ENCODE results near the gene ABCG5. TPM values are rescaled to one million over a fixed set of nuclear protein-coding genes. Genes with fewer than 3 reads are reported as not detected.

Gene ABCG5
- not detected in 2 replicates for total RNA-seq

GRCh38 chr2:43838560-43839267 is at the start of gene ABCG5, which contains the start of gene ABCG8:
ABCG5 (minus strand) TSS chr2:43838839; CDS start chr2:43838679, 160 bp downstream.
ABCG8 (plus strand) TSS chr2:43838971; CDS start chr2:43839054, 83 bp downstream.

GRCh38 chr2:43773876-43774613 is 64.6 kb downstream of the ABCG5 start, which contains the start of gene DYNC2LI1:
DYNC2LI1 (plus strand) TSS chr2:43774039; CDS start chr2:43774139, 100 bp downstream.

Small RNA genes within 50 kb of the gene (small RNA-seq; reads per million reads assigned to genes)
- not detected for gene RN7SKP66

Other genes starting within 250 kb of the ABCG5 start
- 24.7 and 32.1 TPM in 2 replicates for gene THADA, start 242.8 kb downstream of the ABCG5 start, total RNA-seq
- 1.2 and 1.8 TPM in 2 replicates for gene PLEKHH2, start 201.6 kb downstream of the ABCG5 start, total RNA-seq
- gene C1GALT1C1L, start 162.4 kb downstream of the ABCG5 start, total RNA-seq: 1.2 and 1.3 TPM in 2 replicates
- gene DYNC2LI1, start 64.8 kb downstream of the ABCG5 start, total RNA-seq: 13.9 and 19.6 TPM in 2 replicates
- gene ABCG8, start 132 bp upstream of the ABCG5 start, total RNA-seq: not detected in 2 replicates
- gene LRPPRC, start 157.2 kb upstream of the ABCG5 start, total RNA-seq: 40.8 and 43.3 TPM in 2 replicates

Measured in placental epithelial cell (primary cell).